Ovary (tissue), 9 donors: Measurements from ENCODE around the gene WBP1L. TPM values are rescaled to one million over a fixed set of nuclear protein-coding genes. Genes with fewer than 3 reads are reported as not detected.
"Not testable (repeated sequence)": the region's sequence is repeated elsewhere in the genome, so short reads cannot be mapped to it uniquely, and the experiment has no call there.

Source experiments
- DNase-seq, 5 donors: peaks; one replicate each; pipeline ENCODE4 v3.0.0-alpha.2; 2019 to 2020
- H3K27ac ChIP-seq, 2 donors: fragments of 200-600 bp; one replicate each; pipeline versions ENCODE4 v1.5.1 to v1.8.0; 2019 to 2022
- H3K27me3 ChIP-seq: fragments of 200-600 bp; one replicate; pipeline ENCODE4 v1.8.0; 2022
- H3K36me3 ChIP-seq: fragments of 200-600 bp; sonication (generic); one replicate; pipeline ENCODE4 v1.5.1; 2019
- H3K4me1 ChIP-seq: one replicate; pipeline ENCODE4 v1.8.1; 2013; ENCODE audit warnings: mild to moderate bottlenecking, moderate library complexity; ENCODE audit not compliant: insufficient read depth
- H3K4me3 ChIP-seq: fragments of 200-600 bp; sonication (generic); one replicate; pipeline ENCODE4 v1.5.1; 2017
- H3K9me3 ChIP-seq, 2 donors: fragments of 200-600 bp in 1 of 2; sonication (generic) in 1 of 2; one replicate each; pipeline versions ENCODE4 v1.5.1 to v1.8.1; 2013 to 2019; ENCODE audit warnings: mild to moderate bottlenecking in 1 of 2, moderate library complexity in 1 of 2
- EP300 ChIP-seq: sonication (generic); formaldehyde crosslinking; IDR thresholded peaks from one replicate; pipeline ENCODE4 v1.6.1; 2017; ENCODE audit warnings: antibody characterized with exemption
- POLR2A ChIP-seq: fragments of 450-650 bp; IDR thresholded peaks from one replicate; pipeline ENCODE4 v1.6.1; 2017; ENCODE audit warnings: antibody characterized with exemption, mild to moderate bottlenecking, moderate library complexity
- WGBS, 3 donors: extraction: QIAGEN DNeasy Blood & Tissue Kit in 1 of 3; methylation state at CpG; one replicate each; pipeline versions ENCODE4 v1.1.5 to v1.1.7; 2013 to 2017; 5-methylcytosine and 5-hydroxymethylcytosine counted together
- intact Hi-C, 4 donors: fragments of 100-400 bp; cut with DNase I; formaldehyde crosslinking; loops; one replicate each; pipeline versions ENCODE4 v1.11.0 to v1.15.1; 2022 to 2023
- polyA plus RNA-seq, 2 donors: library from polyadenylated mRNA; stranded (reverse); fragments of 200-250 nt in 1 of 2; fragments of 350-450 nt in 1 of 2; fragmentation: Illumina TruSeq in 1 of 2; extraction: RNeasy Lipid Tissue Mini Kit (QIAGEN cat#74804) in 1 of 2; gene quantifications; one replicate each; pipeline ENCODE4 v1.2.3, GENCODE V29; 2013 to 2014
- total RNA-seq, 7 donors: library from RNA; depleted of rRNA in 2 of 7; stranded (reverse); fragments of >200 nt in 2 of 7; fragmentation: NEBNext Ultra II Directional in 3 of 7; extraction: Animal tissue kit (Norgen Biotek cat#: 25700) in 3 of 7; gene quantifications; one replicate each; pipeline versions ENCODE4 v1.1.0 to v1.2.4, GENCODE V29; 2016 to 2023
- TF ChIP-seq, protein P1 (sequence below), 3 donors: fragments of 450-650 bp in 2 of 3; fragments of 200-600 bp in 1 of 3; IDR thresholded peaks; one replicate each; pipeline versions ENCODE4 v1.5.1 to v1.8.0; 2016 to 2022; ENCODE audit warnings: antibody characterized with exemption in 3 of 3, mild to moderate bottlenecking in 1 of 3
- donor health status: DM: no; HTN: no; CAD: no; lungs with moderate emphysema.
- donor health status: DM: no; HTN: no; CAD: no.
- donor health status: Bipolar disorder and iron deficiency.
- donor health status: DM: yes; HTN: yes; CAD: no.
- donor health status: DM: no; HTN: no; CAD: no.
- donor health status: DM: yes; HTN: yes; CAD: no.

WBP1L gene
- total and polyA plus RNA-seq, 9 donors, result 40.6 to 71.8 (median 51.1) TPM

DNA sequence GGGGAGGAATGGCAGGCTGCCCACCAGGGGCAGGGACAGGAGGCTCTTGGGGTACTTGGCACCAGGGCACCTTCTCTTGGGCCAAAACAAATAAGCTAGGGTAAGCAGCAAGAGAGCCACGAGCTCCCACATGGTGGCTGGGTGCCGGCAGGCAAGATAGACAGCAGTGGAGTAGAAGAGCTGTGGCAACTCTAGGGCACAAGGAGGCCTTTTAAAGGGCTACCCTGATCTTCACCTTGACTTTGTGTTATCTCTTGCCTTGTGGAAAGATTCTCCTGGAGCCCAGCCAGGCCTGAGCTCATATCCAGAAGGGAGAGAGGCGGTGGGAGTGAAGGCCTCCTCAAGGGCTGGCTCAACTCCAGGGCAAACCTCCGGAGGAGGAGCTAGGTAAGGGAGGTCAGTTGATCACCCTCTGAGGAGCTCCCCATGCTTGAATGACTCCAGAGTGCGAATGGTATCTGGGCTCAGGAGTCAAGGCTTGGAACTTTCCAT is 93.5 kb downstream of the WBP1L start, which contains the start of gene CYP17A1:
CYP17A1 (minus strand) TSS at position 184 of the 492 bp plus-strand sequence; CDS start at position 132, 52 bp downstream.
- H3K4me1 ChIP-seq, result no peaks in the 10 kb centered on the region
- 32 to 36% (median 35%) methylated on average over 5 of the region's 5 CpGs for WGBS, 3 donors
- no peaks in the 10 kb centered on the region for H3K27me3 ChIP-seq
- DNase-seq, result peak; percentile 34 to 69 (median 55)
- no peaks in the 10 kb centered on the region for H3K36me3 ChIP-seq
- TF ChIP-seq POLR2A (no peak), EP300 (no peak)
- TF ChIP-seq, protein P1, sequence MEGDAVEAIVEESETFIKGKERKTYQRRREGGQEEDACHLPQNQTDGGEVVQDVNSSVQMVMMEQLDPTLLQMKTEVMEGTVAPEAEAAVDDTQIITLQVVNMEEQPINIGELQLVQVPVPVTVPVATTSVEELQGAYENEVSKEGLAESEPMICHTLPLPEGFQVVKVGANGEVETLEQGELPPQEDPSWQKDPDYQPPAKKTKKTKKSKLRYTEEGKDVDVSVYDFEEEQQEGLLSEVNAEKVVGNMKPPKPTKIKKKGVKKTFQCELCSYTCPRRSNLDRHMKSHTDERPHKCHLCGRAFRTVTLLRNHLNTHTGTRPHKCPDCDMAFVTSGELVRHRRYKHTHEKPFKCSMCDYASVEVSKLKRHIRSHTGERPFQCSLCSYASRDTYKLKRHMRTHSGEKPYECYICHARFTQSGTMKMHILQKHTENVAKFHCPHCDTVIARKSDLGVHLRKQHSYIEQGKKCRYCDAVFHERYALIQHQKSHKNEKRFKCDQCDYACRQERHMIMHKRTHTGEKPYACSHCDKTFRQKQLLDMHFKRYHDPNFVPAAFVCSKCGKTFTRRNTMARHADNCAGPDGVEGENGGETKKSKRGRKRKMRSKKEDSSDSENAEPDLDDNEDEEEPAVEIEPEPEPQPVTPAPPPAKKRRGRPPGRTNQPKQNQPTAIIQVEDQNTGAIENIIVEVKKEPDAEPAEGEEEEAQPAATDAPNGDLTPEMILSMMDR (IDR thresholded peaks at IDR 0.05), result no peak
- no peak within 1 kb of the TSS for H3K4me3 ChIP-seq
- intact Hi-C loops, result loop anchor here (5.0 to 10.0 kb wide), 8 partner anchors 60 to 408 kb away; partner anchors contain the start of gene RPEL1 (in 1 of the 4)
- no peak within 1 kb of the TSS for H3K27ac ChIP-seq
- no peaks in the 10 kb centered on the region for H3K9me3 ChIP-seq

DNA sequence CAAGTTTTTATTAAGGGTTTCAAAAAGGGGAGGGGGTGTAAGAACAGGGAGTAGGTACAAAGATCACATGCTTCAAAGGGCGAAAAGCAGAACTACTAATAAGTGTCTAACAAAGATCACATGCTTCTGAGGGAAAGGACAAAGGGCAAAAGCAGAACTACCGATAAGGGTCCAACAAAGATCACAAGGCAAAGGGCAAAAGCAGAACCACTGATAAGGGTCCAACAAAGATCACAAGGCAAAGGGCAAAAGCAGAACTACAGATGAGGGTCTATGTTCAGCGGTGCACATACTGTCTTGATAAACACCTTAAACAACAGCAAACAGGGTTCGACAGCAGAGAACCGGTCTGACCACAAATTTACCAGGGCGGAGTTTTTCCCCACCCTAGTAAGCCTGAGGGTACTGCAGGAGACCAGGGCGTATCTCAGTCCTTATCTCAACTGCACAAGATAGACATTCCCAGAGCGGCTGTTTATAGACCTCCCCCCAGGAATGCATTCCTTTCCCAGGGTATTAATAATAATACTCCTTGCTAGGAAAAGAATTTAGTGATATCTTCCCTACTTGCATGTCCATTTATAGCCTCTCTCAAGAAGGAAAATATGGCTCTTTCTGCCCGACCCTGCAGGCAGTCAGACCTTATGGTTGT is 94.7 kb downstream of the WBP1L start:
- DNase-seq, H3K36me3 ChIP-seq, H3K4me3 ChIP-seq, H3K4me1 ChIP-seq, H3K27me3 ChIP-seq, H3K27ac ChIP-seq, H3K9me3 ChIP-seq: not testable (repeated sequence)
- intact Hi-C loops, result loop anchor here (5.0 to 10.0 kb wide), 8 partner anchors 59 to 406 kb away; partner anchors contain the start of gene RPEL1 (in 1 of the 4)
- WGBS, 3 donors, result 84 to 93% (median 86%) methylated on average over 9 of the region's 9 CpGs

DNA sequence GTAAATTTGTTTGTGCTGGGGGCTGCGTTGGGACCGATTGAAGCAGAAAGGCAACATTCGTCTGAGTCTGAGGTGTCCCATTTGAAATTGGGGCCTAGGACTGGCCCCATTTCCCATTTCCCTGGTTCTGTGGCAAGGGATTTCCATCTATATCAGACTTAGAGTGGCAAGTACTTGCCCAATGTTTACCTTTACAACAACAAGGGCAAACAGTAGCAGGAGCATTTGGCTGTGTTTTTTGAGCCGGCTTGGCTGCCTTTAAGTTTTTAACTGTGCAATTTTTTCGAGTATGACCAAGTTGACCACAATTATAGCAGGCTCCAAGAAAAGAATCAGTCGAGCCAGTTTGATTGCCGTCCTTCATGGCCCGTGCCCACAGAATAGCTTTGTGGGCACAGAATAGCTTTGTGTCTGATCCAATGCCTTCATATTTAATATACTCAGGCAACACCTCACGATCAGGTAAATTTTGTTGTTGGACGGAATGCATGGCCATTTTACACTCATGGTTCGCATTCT is 98.1 kb downstream of the WBP1L start:
- H3K36me3 ChIP-seq, result no peaks in the 10 kb centered on the region
- no peaks in the 10 kb centered on the region for H3K9me3 ChIP-seq
- intact Hi-C loops, result no loop called here
- no peaks in the 10 kb centered on the region for H3K27me3 ChIP-seq
- no peaks in the 10 kb centered on the region for H3K4me1 ChIP-seq
- no peak for DNase-seq
- WGBS, 3 donors, result 77 to 85% (median 82%) methylated on average over 11 of the region's 11 CpGs
- no peak overlapping the region for H3K27ac ChIP-seq
- H3K4me3 ChIP-seq, result no peak overlapping the region
- TF ChIP-seq POLR2A (no peak), EP300 (no peak)
- TF ChIP-seq, protein P1 (IDR thresholded peaks at IDR 0.05), result no peak

DNA sequence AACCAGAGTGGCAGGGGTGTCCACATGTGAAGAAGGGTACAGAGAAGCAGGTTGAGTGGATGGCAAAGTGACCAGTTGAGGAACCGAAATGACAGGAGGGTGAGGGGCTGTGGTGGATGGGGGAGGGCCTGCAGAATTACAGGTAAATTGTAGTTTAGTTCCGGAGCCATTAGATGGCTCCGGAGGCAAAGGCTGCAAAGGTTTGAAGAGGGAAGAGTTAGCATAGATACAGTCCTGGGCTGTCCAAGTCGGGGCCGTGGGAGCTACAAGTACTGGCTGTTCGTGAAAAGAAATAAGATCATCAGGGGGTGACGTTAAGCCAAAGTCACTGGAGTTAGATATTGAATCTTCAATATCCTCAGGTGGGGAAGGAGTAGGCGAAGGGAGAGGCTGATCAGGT is 99.4 kb downstream of the WBP1L start:
- 44 to 62% (median 51%) methylated on average over 8 of the region's 8 CpGs for WGBS, 3 donors
- intact Hi-C loops, H3K36me3 ChIP-seq, H3K9me3 ChIP-seq, H3K27ac ChIP-seq, H3K27me3 ChIP-seq, H3K4me1 ChIP-seq, DNase-seq, H3K4me3 ChIP-seq: not testable (repeated sequence)

DNA sequence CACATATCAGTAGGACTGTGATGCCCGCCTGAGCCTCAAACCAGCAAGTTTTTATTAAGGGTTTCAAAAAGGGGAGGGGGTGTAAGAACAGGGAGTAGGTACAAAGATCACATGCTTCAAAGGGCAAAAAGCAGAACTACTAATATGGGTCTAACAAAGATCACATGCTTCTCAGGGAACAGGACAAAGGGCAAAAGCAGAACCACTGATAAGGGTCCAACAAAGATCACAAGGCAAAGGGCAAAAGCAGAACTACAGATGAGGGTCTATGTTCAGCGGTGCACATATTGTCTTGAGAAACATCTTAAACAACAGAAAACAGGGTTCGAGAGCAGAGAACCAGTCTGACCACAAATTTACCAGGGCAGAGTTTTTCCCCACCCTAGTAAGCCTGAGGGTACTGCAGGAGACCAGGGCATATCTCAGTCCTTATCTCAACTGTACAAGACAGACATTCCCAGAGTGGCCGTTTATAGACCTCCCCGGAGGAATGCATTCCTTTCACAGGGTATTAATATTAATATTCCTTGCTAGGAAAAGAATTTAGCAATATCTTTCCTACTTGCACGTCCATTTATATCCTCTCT is 100.5 kb downstream of the WBP1L start:
- H3K27ac ChIP-seq, intact Hi-C loops, H3K4me3 ChIP-seq, H3K27me3 ChIP-seq, H3K36me3 ChIP-seq, H3K9me3 ChIP-seq, DNase-seq, H3K4me1 ChIP-seq: not testable (repeated sequence)
- 72 to 87% (median 84%) methylated on average over 6 of the region's 6 CpGs for WGBS, 3 donors
